HG03097 (cell line): ENCODE results near the gene SLC25A31.

Experiments used
- ATAC-seq: cut with Tn5 transposase; IDR thresholded peaks from one replicate; pipeline ENCODE4 v1.9.1; 2021; ENCODE audit not compliant: unreplicated experiment, low FRiP score

SLC25A31 gene

DNA sequence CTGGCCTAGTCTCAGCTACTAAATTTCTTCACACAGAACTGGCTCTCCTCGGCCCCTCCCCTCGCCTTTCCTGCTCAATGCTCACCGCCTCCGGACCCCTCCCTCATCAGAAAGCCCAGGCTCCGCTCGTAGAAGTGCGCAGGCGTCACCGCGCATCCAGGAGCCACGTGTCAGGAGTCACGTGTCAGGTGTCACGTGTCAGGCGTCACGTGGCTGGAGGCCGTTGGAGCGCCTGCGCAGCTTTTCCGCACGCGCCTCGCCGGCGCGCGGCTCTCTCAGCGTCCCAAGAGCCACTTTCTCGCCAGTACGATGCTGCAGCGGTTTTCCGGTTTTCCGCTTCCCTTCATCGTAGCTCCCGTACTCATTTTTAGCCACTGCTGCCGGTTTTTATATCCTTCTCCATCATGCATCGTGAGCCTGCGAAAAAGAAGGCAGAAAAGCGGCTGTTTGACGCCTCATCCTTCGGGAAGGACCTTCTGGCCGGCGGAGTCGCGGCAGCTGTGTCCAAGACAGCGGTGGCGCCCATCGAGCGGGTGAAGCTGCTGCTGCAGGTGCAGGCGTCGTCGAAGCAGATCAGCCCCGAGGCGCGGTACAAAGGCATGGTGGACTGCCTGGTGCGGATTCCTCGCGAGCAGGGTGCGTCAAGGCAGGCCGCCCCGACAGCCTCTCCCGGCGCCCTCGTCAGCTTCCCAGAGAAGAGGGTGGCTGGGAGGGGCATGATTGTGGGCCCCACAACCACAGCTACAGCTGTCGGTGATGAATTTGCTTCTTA, at the start of gene SLC25A31:
Gene SLC25A31 (plus strand): TSS at position 259 of the 772 bp plus-strand sequence. CDS start 146 bp downstream, at position 405.
- ATAC-seq: no peak

DNA sequence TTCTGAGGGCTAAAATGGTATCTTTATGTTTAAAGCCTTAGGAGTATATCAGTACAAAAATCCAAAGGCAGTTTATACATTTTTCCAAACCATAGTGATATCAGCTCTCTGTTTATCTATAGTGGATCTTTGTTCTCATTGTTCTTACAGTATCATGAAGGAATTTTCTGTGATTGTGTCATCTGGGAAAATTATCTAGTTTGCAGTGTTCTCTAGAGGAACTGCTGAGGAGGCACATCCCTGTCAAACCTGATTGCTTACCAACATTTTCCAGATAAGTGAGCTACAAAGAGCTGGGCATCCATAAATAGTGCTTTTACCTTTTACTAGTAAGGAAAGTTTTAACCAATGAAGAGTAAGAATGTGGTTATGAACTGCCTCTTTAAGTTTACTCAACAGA, 44.9 kb upstream of the SLC25A31 start:
- no peak for ATAC-seq

DNA sequence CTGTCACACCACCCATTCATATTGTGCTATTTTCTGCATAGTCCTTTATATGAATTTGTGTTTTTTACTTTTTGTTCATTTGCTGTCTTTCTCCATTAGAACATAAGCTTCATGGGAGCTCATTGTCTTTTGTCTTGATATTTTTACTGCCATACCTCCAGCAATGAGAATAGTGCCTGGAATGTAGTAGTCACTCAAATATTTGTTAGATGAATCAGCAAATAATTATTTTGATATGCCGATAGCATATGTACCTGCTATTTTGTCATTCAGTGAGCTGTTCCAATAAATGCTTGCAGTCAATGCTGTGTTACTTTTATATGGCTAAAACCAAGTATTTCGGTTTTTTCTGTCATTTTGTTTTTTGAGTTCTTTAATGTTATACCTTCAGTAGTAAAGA, 43.5 kb upstream of the SLC25A31 start:
- no peak for ATAC-seq

DNA sequence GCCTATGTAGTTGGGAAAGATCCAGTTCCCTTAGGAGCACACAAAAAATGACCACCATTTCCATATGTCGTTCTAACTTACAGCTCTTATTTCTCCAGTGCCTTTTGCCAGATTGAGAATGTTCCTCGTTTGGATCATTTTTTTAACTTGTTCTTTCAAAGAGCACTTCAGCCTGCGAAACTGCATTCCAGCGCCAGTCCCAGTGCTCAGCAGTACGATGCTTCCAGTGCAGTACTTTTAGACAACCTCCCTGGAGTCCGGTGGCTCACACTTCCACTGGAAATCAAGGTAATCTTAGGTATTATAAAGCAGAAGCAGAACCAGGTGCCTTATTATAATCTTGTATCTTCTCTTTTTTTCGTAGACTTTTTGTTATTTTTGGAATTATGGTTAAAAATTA, 42.6 kb upstream of the SLC25A31 start:
- ATAC-seq: no peak

DNA sequence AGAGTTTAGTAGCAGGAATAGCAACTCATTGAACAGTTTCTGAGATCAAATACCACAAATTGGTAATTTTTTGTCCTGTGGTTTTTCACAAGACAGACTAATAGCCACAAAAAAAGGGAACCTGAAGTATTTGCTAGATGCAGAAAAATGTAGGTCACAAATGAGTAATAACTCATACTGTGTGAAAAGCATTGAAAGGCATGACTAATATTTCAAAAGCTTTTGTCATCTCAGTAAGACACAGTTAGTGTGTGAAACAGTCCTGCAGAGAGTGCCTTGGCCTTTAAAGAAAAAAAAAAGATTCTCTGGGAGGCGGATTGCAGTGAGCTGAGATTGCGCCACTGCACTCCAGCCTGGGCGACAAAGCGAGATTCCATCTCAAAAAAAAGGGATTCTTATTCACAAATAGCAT, 31.4 kb upstream of the SLC25A31 start:
- ATAC-seq: peak; percentile 100

DNA sequence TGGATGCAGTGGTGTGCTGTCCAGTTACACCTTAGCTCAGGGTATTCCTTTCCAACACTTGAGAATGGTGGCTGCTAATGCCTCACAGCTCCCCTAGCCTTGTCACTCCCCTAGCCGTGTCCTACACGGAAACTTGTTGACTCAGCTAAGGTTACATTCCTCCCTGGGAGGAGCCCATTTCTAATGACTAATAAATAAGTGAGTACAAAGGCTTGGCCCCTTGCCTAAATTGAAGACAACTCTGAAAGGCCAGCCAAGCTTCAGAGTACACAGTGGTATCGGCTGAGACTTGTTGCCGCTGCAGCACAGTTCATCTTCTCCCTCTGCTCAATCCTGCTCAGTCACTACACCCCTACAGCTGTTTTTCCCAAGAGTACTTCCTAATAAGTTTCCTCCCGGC, 21.2 kb upstream of the SLC25A31 start:
- no peak for ATAC-seq

DNA sequence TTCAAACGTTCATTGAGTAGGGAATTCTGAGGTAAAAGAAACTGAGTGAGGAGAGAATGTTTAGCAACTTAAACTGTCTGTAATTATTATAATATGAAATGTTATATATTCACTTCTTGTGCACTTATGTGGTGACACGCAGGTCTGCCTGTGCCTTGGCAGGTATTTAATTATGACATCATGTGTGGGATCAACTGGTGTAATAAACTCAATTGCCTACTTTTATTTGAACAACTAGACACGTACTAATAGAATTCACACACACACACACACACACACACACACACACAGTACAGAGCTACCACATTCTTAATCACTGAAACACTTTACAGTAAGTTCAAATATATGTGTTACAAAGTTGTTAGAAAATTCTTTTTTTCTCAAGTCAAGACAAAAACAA, 20.7 kb upstream of the SLC25A31 start:
- no peak for ATAC-seq

DNA sequence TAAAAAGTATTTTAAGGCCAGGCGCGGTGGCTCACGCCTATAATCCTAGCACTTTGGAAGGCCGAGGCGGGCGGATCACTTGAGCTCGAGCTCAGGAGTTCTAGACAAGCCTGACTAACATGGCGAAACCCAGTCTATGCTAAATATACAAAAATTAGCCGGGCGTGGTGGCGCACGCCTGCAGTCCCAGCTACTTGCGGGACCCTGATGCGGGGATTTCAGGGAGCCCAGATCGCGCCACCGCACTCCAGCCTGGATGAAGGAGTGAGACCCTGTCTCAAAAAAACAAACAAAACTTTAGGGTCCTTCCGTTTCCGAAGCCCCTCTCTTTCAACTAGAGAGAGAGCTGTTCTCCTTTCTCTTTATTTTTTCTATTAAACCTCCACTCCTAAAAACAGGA, 1.2 kb downstream of the SLC25A31 start:
- no peak for ATAC-seq

DNA sequence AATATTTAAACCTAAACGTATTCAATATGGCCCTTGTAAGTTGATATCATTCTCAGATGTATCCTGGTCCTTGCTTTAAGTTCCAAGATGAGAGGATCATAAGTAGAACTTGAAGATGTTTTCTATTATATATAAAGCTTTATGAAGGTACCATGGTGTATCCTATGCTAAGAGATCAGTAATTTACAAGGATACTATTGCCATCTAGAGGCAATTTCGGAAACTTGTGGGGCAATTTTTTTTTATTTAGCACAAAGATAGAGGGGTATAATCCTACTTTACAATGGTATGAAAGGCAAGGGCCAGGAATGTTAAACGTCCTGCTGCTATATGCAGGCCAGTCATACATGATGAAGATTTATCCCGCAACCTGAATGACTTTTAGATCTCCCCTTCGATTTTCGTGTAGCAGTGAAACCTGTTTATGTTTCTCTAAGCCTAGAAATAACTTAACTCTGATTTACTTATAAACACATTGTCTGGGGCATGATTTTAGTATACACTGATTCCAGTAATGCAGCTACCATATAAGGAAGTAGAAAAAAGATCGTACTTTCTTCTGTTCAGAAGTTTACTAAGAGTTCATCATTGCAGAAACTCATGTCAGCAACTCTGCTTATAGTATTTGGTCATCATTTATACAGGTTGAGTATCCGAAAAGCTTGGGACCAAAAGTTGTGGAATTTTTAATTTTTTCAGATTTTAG, 2.6 kb downstream of the SLC25A31 start:
- no peak for ATAC-seq

DNA sequence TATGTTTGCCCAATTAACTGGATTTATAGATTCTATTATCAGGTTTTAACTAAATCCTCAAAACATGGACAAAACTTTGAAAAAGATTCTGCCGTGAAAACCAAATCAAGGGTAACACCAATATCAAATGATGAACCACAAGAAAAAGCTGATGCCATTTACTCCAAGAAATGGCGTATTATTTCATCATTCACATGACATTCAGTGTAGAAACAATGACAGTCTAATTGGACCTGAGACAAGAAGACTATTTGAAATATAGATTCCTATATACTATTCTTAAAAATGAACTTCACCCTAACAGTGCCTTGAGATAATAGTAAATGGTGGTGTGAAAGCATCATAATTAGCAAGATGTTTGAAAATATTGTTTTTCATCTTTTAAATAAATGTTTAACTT, 4.8 kb downstream of the SLC25A31 start:
- ATAC-seq: no peak

DNA sequence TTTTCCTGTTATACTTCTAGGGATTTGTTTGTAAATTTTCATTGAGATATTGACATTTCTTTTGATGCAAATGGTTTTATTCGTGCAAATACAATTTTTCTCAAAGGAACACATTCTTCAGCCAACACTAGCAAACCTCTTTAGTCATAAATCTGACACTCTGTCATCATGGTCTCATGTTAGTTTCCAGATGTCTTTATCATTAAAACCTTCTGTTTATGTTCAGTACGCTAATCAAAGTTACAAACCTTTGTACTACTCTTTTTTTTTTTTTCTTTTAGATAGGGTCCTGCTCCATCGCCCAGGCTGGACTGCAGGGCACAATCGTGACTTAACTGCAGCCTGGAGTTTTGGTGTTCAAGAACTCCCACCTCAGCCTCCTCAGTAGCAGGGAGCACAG, 7.1 kb downstream of the SLC25A31 start:
- no peak for ATAC-seq

DNA sequence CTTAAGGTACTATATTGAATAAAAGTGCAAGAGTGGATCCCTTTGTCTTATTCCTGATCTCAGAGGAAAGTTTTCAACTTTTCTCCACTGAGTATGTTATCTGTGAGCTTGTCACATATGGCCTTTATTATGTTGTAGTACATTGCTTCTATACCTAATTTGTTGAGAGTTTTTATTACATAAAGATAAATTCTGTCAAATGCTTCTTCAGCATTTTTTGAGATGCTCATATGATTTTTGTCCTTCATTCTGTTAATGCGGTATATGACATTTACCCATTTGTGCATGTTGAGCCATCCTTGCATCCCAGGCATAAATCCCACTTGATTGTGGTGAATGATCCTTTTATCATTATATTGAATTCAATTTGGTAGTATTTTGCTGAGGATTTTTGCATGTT, 11.0 kb downstream of the SLC25A31 start:
- ATAC-seq: no peak

DNA sequence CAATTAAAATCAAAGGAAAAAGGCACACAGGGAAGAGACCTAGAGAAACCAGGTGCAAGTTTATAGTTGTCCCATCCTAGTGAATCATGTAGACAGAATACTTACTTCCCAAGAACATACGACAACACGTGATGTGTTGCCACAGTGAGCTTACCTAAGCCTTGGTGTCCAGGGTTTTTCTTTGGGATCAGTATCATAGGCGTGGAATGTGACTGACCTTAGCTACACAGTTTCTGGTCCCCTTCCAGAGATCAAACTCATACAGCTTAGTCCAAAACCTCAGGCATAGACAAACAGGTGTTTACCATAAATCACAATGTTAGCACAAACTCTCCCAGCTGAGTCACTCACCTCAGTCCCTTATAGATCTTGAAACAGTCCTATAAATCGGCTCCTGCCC, 17.7 kb downstream of the SLC25A31 start:
- ATAC-seq: no peak

DNA sequence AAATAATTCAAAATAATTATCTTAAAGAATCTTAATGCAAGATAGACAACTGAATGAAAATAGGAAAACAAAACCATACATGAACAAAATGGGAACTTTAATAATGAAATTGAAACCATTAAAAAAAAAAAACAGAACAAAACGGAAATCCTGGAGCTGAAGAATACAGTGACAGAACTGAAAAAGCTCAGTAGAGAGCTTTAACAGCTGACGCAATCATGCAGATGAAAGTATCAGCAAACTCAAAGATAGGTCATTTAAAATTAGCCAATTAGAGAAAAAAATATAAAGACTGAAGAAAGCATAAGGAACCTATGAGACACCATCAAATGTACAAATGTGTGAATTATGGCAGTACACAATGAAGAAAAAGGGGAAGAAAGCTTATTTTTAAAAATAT, 18.8 kb downstream of the SLC25A31 start:
- ATAC-seq: no peak

DNA sequence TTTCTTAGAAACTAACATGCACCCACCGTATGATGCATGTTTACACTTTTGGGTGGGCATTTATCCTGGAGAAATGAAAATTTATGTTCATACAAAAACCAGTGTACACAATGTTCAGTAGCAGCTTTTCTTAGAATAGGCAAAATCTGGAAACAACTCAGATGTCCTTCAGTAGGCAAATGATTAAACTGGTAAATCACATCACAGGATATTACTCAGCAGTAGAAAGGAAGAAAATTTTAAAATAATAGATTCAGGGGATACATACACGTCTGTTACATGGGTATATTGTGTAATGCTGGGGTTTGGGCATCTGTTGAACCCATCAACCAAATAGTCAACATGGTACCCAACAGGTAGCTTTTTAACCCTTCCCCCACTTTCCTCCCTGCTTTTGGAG, 26.7 kb downstream of the SLC25A31 start:
- no peak for ATAC-seq

DNA sequence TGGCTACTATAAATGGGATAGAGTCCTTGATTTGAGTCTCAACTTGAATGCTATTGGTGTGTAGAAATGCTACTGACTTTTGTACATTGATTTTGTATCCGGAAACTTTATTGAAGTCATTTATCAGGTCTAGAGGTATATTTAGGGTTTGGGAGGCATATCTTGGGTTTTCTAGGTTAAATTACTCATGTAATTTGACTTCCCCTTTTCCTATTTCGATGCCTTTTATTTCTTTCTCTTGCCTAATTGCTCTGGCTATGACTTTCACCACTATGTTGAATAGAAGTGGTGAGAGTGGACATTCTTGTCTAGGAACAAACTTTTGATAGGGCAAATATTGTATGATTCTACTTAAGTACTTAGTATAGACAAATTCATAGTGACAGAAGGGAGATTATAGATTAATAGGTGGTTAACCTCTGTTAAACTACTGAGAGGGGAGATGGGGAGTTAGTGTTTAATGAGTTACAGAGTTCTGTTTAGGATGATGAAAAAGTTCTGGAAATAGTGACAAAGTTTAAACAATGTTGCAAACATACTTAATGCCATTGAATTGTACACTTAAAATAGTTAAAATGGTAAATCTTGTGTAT, 29.1 kb downstream of the SLC25A31 start:
- peak; percentile 90 for ATAC-seq

DNA sequence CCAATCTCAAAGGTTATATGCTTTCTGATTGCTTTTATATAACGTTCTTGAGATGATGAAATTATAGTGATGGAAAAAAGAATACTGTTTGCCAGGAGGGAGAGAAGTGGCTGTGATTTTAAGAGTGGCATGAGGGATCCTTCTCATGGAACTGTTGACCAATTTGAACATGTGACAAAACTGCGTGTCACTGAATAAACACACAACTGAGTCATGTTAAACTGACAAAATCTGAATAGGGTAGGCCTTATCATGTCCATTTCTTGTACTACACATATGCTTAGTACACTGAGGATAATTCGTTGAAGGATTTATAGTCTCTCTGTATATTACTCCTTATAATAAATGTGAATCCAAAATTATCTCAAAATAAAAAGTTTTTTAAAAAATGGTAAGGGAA, 29.7 kb downstream of the SLC25A31 start:
- peak; percentile 21 for ATAC-seq

DNA sequence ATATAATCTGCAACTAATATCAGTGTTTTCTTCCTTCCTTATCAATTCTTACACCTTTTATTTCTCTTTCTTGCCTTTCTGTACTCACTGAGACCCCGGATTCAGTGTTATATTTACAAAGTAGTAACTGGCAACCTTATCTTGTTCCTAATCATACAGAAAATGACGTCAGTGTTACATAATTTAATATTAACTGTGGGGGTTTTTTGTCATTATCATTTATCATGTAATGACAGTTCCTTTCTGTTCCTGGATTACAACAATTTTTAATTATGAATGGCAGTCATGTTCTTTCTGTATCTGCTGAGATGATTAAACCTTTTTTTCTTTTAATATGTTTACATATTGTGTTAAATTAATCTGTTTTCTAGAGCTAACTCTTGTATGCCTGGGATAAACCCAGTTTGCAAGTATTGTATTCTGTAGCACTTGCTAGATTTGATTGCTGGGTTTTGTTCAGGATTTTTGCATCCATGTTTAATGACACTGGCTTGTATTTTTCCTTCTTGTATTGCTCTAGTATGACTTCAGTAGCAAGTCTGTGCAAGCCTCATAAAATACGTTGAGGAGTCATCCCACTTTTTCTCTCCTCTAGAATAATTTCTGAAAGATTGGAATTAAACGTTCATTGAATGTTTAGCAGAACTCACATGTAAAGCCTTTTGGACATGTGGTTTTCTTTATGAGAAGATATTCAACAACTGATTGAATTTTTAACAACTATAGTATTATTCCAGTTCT, 41.5 kb downstream of the SLC25A31 start:
- no peak for ATAC-seq

DNA sequence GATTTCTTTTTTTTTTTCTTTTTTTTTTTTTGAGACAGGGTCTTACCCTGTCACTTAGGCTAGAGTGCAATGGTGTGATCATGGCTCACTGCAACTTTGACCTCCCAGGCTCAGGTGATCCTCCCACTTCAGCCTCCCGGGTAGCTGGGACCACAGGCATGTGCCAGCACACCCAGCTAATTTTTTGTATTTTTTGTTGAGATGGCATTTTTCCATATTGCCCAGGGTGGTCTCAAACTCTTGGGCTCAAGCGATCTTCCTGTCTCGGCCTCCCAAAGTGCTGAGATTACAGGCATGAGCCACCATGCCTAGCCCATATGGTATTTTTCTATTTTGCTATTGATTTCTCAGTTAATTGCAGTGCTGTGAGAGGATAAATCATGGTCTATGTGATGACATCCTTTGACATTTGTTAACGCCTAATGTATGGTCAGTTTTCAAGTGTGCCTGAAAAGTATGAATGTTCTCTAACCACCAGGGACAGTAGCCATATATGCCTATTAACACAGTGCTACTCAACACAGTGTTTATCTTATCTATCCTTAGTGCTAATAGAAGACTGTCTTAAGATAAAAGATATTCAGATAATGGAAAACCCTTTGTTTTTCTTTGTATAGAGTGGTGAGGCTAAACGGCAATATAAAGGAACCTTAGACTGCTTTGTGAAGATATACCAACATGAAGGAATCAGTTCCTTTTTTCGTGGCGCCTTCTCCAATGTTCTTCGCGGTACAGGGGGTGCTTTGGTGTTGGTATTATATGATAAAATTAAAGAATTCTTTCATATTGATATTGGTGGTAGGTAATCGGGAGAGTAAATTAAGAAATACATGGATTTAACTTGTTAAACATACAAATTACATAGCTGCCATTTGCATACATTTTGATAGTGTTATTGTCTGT, 42.8 kb downstream of the SLC25A31 start:
- ATAC-seq: no peak

DNA sequence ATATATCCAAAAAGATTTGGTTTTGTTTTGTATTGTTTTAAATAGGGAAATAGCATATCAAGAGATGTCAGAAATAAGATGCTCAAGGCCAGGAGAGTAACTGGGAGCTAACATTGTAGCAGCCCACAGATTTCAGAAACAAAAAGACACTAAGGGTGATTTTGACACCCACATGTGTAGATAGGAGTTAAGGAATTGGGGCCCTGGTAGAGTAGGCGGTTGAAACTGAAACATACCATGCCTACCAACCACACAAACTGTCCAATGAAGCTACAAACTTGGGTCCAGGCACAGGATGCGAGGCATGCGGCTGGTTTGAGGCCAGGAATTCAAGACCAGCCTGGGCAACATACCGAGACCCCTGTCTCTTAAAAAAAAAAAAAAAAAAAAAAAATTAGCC, 45.6 kb downstream of the SLC25A31 start:
- no peak for ATAC-seq
